HepG2 (cell line): ENCODE measurements around the gene KAT6B.

Experiments used
- ARID2 ChIP-seq: sonication (generic); formaldehyde crosslinking; IDR thresholded peaks from 2 replicates; pipeline ENCODE4 v1.8.1; 2022; ENCODE audit warnings: mild to moderate bottlenecking, missing genetic modification reagents, borderline replicate concordance
- RAD21 ChIP-seq: fragments of 450-650 bp; formaldehyde crosslinking; IDR thresholded peaks from 2 replicates; pipeline ENCODE4 v1.5.0; 2020; ENCODE audit warnings: mild to moderate bottlenecking
- ZIK1 ChIP-seq: sonication (generic); formaldehyde crosslinking; IDR thresholded peaks from 2 replicates; pipeline ENCODE4 v1.5.0; 2020; ENCODE audit warnings: mild to moderate bottlenecking, low read depth, missing genetic modification reagents, borderline replicate concordance
- ZNF296 ChIP-seq: sonication (generic); formaldehyde crosslinking; conservative IDR thresholded peaks from 2 replicates; pipeline ENCODE4 v1.5.0; 2020; ENCODE audit warnings: mild to moderate bottlenecking, missing genetic modification reagents
- ZNF703 ChIP-seq: sonication (generic); formaldehyde crosslinking; IDR thresholded peaks from 2 replicates; pipeline ENCODE4 v1.5.1; 2020; ENCODE audit warnings: missing genetic modification reagents, mild to moderate bottlenecking, moderate library complexity, borderline replicate concordance
- TF ChIP-seq, protein P1 (sequence below): sonication (generic); formaldehyde crosslinking; IDR thresholded peaks from 2 replicates; pipeline ENCODE4 v1.4.0; 2020; ENCODE audit warnings: missing genetic modification reagents
- TF ChIP-seq, protein P2 (sequence below): sonication (generic); formaldehyde crosslinking; IDR thresholded peaks from 2 replicates; pipeline ENCODE4 v1.5.0; 2020; ENCODE audit warnings: mild to moderate bottlenecking, missing genetic modification reagents, moderate library complexity
- TF ChIP-seq, protein P3 (sequence below), 2 experiments: fragments of 450-650 bp in 1 of 2; sonication (generic) in 1 of 2; formaldehyde crosslinking in 1 of 2; IDR thresholded peaks; 2 replicates each; pipeline versions ENCODE4 v1.6.1 to v1.8.0; 2016 to 2022; ENCODE audit warnings: antibody characterized with exemption in 1 of 2, mild to moderate bottlenecking in 1 of 2, missing genetic modification reagents in 1 of 2
- TF ChIP-seq, protein P4 (sequence below): sonication (generic); formaldehyde crosslinking; IDR thresholded peaks from 2 replicates; pipeline ENCODE4 v1.4.0; 2020; ENCODE audit warnings: missing genetic modification reagents

DNA sequence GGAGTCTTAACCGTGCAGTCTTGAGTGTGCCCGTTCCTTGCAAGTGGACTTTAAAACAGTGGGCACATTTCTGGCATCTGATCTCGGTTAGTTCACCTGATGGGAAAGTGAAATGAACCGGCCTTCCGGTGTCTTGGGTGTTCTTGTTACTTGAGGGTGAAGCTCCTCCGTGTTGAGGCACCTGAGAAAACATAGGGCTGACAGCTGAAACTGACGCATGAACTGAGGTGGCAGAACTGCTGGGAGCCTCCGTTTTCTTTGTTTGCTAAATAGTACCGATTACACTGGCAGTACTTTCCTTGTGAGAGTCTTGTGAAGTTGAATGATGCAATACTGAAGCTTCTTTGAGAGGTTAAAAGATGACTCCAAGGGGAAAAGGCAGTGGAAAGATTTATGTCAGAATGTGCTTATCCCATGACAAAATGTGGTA, 222.3 kb downstream of the KAT6B start:
- TF ChIP-seq ZIK1 (CRISPR knock-in tag): no peak
- TF ChIP-seq, protein P1, sequence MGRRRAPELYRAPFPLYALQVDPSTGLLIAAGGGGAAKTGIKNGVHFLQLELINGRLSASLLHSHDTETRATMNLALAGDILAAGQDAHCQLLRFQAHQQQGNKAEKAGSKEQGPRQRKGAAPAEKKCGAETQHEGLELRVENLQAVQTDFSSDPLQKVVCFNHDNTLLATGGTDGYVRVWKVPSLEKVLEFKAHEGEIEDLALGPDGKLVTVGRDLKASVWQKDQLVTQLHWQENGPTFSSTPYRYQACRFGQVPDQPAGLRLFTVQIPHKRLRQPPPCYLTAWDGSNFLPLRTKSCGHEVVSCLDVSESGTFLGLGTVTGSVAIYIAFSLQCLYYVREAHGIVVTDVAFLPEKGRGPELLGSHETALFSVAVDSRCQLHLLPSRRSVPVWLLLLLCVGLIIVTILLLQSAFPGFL (CRISPR knock-in tag): no peak
- TF ChIP-seq, protein P2, sequence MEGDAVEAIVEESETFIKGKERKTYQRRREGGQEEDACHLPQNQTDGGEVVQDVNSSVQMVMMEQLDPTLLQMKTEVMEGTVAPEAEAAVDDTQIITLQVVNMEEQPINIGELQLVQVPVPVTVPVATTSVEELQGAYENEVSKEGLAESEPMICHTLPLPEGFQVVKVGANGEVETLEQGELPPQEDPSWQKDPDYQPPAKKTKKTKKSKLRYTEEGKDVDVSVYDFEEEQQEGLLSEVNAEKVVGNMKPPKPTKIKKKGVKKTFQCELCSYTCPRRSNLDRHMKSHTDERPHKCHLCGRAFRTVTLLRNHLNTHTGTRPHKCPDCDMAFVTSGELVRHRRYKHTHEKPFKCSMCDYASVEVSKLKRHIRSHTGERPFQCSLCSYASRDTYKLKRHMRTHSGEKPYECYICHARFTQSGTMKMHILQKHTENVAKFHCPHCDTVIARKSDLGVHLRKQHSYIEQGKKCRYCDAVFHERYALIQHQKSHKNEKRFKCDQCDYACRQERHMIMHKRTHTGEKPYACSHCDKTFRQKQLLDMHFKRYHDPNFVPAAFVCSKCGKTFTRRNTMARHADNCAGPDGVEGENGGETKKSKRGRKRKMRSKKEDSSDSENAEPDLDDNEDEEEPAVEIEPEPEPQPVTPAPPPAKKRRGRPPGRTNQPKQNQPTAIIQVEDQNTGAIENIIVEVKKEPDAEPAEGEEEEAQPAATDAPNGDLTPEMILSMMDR (CRISPR knock-in tag): no peak
- TF ChIP-seq ZNF296: no peak
- no peak for TF ChIP-seq ZNF703 (CRISPR knock-in tag)
- TF ChIP-seq ARID2 (CRISPR knock-in tag): no peak
- TF ChIP-seq, protein P3, sequence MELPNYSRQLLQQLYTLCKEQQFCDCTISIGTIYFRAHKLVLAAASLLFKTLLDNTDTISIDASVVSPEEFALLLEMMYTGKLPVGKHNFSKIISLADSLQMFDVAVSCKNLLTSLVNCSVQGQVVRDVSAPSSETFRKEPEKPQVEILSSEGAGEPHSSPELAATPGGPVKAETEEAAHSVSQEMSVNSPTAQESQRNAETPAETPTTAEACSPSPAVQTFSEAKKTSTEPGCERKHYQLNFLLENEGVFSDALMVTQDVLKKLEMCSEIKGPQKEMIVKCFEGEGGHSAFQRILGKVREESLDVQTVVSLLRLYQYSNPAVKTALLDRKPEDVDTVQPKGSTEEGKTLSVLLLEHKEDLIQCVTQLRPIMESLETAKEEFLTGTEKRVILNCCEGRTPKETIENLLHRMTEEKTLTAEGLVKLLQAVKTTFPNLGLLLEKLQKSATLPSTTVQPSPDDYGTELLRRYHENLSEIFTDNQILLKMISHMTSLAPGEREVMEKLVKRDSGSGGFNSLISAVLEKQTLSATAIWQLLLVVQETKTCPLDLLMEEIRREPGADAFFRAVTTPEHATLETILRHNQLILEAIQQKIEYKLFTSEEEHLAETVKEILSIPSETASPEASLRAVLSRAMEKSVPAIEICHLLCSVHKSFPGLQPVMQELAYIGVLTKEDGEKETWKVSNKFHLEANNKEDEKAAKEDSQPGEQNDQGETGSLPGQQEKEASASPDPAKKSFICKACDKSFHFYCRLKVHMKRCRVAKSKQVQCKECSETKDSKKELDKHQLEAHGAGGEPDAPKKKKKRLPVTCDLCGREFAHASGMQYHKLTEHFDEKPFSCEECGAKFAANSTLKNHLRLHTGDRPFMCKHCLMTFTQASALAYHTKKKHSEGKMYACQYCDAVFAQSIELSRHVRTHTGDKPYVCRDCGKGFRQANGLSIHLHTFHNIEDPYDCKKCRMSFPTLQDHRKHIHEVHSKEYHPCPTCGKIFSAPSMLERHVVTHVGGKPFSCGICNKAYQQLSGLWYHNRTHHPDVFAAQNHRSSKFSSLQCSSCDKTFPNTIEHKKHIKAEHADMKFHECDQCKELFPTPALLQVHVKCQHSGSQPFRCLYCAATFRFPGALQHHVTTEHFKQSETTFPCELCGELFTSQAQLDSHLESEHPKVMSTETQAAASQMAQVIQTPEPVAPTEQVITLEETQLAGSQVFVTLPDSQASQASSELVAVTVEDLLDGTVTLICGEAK (IDR thresholded peaks at IDR 0.05): no peak
- TF ChIP-seq, protein P3 (CRISPR knock-in tag; IDR thresholded peaks at IDR 0.05): no peak
- TF ChIP-seq RAD21 (CRISPR knock-in tag): no peak
- TF ChIP-seq, protein P4, sequence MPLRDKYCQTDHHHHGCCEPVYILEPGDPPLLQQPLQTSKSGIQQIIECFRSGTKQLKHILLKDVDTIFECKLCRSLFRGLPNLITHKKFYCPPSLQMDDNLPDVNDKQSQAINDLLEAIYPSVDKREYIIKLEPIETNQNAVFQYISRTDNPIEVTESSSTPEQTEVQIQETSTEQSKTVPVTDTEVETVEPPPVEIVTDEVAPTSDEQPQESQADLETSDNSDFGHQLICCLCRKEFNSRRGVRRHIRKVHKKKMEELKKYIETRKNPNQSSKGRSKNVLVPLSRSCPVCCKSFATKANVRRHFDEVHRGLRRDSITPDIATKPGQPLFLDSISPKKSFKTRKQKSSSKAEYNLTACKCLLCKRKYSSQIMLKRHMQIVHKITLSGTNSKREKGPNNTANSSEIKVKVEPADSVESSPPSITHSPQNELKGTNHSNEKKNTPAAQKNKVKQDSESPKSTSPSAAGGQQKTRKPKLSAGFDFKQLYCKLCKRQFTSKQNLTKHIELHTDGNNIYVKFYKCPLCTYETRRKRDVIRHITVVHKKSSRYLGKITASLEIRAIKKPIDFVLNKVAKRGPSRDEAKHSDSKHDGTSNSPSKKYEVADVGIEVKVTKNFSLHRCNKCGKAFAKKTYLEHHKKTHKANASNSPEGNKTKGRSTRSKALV (CRISPR knock-in tag): no peak
